HG02588 (cell line): ENCODE measurements around the gene CYP2A7.
"Not testable (repeated sequence)": the region's sequence is repeated elsewhere in the genome, so short reads cannot be mapped to it uniquely, and the experiment has no call there.

Source experiments
- ATAC-seq: cut with Tn5 transposase; IDR thresholded peaks from one replicate; pipeline ENCODE4 v1.9.1; 2021; ENCODE audit warnings: mild to moderate bottlenecking, moderate library complexity; ENCODE audit not compliant: unreplicated experiment

The CYP2A7 gene

GRCh38 chr19:40899964-40900363 is 17.9 kb upstream of the CYP2A7 start:
- not testable (repeated sequence) for ATAC-seq

DNA sequence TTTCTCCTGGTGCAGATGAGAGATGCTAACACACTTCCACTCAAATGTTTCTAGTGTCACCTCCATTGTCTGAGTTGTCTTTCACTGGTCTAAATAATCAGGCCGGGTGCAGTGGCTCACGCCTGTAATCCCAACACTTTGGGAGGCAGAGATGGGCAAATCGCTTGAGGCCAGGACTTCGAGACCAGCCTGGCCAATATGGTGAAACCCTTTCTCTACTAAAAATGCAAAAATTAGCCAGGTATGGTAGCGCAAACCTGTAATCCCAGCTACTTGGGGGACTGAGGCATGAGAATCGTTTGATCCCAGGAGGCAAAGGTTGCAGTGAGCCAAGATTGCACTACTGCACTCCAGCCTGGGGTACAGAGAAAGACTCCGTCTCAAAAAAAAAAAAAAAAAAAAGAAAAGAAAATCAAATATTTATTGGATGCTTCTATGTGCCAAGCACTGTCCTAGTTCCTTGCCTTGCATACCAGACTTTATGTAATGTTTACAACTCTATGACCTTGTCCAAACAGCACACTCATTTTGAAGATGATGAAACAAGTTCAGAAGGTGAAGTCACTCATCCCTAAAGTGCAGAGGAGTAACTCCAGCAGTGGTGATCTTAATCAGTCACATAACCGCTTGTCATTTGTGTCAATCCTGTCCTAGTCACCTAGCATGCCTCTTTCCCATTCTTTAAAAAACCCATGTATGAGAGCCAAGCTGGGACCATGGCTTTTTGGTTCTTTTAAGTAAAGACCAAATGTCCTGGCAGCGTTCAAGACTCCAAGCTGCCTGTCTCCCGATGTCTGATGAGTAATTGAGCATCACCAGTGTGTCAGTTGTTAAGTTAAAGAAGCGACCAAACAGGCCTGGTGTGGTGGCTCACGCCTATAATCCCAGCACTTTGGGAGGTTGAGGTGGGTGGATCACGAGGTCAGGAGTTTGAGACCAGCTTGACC is 15.1 kb upstream of the CYP2A7 start:
- not testable (repeated sequence) for ATAC-seq

GRCh38 chr19:40896418-40896796 is 14.4 kb upstream of the CYP2A7 start:
- no peak for ATAC-seq

DNA sequence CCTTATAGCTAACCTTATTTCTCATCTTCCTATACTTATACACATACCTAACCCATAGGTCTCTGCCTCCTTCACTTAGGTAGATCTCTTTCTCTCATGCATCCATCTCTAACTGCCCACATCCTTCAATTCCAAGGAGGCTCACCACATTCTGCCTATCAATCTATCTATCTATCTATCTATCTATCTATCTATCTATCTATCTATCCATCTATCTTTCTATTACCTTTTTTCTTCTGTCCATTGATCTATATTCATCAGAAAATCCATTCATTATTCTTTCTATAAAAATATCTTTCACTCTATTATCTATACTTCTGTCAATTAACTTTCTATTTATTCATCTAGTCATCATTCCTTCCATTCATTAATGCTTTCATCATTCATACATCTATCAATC is 11.1 kb upstream of the CYP2A7 start:
- no peak for ATAC-seq

GRCh38 chr19:40889366-40889765 is 7.3 kb upstream of the CYP2A7 start:
- no peak for ATAC-seq

- ATAC-seq, result no peak
Observed at GRCh38 chr19:40888191-40888590, 6.2 kb upstream of the CYP2A7 start.

- not testable (repeated sequence) for ATAC-seq
Observed at GRCh38 chr19:40884187-40884931, 2.3 kb upstream of the CYP2A7 start.

DNA sequence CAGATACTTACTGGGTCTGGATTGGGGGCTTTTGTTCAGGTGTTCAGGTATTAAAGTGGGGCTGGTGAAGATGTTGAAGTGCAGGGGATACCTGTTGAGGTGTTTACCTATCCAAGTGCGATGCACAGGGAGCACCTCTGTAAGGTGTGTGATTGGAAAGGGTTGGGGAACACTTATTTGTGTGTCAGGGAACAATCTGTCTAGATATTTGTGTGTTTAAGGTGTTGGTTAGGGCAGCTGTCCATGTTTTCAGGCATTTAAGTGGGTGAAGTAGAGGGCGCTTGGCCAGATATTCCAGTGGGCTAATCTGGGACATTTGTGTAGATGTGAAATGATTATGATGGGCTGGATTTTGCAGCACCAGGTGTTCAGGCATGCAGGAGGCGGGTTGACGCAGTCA is 2.7 kb downstream of the CYP2A7 start:
- not testable (repeated sequence) for ATAC-seq

DNA sequence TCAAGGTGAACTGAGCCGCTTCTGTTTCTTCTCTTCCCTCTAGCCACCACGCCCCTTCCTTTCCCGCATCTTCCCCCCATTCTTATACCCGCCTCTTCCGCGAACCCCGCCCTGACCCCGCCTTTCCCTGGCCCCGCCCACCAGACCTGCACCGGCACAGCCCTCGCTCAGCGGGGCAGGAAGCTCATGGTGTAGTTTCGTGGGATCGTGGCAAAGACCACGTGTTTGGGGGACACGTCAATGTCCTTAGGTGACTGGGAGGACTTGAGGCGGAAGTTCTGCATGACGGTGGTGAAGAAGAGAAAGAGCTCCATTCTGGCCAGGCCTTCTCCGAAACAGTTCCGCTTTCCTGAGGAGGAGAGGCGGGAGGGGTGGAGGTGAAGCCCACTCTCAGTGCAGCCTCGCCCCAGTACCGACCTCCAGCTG is 6.5 kb downstream of the CYP2A7 start:
- ATAC-seq, result not testable (repeated sequence)

DNA sequence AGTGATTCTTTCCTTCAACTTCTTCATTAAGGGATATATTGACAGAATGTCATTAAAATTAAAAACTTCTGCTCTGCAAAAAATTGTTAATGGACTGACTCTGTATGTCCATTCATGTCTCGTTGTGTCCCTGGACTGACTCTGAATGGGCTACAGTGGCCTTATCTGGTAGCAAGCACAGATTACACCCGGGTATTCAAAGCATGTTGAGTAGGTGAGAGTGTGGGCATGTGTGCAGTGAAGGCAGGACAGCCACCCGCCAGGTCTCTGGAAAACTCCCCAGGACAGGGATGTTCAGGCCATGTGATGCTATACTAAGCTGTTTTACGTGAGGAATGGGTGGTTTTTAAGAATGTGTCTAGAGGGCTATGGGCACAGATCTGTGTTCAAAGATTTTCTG is 7.2 kb downstream of the CYP2A7 start:
- ATAC-seq, result not testable (repeated sequence)

DNA sequence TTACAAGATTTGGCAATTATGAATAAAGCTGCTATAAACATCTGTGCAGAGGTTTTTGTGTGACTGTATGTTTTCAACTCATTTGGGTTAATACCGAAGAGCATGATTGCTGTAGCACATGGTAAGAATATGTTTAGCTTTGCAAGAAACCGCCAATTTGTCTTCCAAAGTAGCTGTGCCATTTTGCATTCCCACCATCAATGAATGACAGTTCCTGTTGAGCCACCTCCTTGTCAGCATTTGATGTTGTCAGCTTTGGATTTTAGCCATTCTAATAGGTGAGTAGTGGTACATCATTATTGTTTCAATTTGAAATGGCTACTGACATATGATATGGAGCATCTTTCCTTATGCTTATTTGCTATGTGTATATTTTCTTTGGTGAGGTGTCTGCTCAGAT is 8.2 kb downstream of the CYP2A7 start:
- not testable (repeated sequence) for ATAC-seq

DNA sequence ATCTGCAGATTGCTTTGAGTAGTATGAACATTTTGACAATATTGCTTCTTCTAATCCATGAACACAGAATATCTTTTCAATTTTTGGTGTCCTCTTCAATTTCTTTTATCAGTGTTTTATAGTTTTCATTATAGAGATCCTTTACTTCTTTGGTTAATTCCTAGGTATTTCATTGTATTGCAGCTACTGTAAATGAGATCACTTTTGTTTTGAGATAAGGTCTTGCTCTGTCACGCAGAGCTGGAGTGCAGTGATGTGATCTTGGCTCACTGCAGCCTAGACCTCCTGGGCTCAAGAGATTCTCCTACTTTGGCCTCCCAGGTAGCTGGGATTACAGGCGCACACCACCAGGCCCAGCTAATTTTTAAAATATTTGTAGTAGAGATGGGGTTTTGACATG is 9.8 kb downstream of the CYP2A7 start:
- no peak for ATAC-seq

GRCh38 chr19:40867701-40868100 is 14.3 kb downstream of the CYP2A7 start:
- ATAC-seq, result no peak

GRCh38 chr19:40864739-40865496 is 17.1 kb downstream of the CYP2A7 start:
- not testable (repeated sequence) for ATAC-seq

- ATAC-seq, result no peak
Observed at GRCh38 chr19:40862785-40863184, 19.2 kb downstream of the CYP2A7 start.

DNA sequence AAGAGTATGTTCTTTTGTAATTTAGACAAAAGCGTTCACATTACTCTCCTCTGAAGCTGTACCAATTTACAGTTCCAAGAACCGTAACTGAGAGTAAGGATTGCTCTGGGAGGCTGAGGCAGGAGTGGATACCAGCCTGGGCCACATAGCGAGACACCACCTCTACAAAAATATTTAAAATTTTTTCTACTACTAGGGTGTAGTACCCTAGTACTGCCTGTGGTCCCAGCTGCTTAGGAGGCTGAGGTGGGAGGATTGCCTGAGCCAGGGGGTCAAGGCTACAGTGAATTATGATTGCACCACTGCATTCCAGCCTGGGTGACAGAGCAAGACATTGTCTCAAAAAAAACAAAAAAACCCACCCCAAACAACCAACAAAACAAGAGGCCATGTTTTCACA is 19.7 kb downstream of the CYP2A7 start:
- ATAC-seq, result no peak

DNA sequence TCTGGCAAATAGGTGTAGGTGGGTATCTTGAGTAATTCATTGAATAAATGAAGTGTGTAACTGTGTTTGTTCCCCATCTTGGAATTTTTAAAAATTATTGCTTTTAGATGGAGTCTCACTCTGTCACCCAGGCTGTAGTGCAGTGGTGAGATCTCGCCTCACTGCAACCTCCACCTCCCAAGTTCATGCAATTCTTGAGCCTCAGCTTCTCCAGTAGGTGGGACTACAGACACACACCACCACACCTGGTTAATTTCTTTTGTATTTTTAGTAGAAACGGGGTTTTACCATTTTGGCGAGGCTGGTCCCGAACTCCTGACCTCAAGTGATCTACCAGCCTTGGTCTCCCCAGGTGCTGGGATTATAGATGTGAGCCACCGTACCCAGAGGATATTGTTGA is 23.9 kb downstream of the CYP2A7 start:
- ATAC-seq, result no peak

DNA sequence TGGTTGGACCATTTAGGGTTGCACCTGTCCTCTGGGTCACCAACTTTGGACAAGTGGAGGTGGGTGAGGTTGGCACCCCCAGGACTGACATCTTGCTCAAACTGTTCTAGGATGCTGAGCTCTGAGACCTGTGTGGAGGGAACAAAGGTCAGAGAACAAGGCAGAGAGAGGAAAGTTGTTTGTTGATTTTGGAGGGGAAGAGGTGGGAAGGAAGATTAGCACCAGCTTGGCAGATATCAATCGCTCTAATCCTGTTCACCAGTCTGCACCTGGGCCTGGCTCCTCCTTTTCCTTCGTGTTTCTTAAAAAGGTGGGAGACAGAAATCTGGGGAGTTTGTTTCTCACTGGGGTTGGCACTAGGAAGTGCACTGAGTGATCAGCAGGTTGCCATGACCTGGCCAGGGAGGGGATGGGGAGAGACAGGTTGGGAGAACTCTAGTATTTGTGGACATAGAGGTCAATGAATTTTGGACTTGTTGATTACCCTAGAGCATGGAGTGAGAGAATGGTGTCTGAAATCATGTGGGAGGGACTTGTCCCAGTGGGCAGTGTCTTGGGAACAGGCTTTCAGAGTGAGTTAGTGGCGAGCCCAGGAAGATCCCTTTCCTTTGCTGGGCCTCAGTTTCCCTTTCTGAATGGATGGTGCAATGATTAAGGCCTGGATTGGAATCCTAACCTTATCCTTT is 29.4 kb downstream of the CYP2A7 start:
- not testable (repeated sequence) for ATAC-seq

GRCh38 chr19:40850277-40850676 is 31.8 kb downstream of the CYP2A7 start, which contains the start of gene CYP2A6:
CYP2A6 (minus strand) TSS chr19:40850447; CDS start chr19:40850426, 21 bp downstream.
- ATAC-seq, result not testable (repeated sequence)

DNA sequence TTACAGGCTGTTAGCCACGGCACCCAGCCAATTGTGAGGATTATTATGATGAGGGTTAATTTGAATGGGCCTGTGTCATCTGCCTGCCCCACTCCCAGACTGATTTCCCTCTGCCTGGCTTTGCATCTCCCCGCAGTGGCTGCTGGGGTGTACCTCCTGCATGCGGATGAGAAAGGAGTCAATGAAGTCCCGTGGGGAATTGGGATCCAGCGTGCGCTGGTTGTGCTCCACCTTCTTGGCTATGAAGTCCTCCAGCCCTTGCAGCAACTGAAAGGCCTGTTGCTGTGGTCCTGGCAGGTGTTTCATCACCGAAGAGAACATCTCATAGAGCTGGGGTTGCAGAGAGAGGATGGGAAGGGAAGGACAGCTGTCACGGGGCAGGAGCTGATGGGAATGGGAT is 35.3 kb downstream of the CYP2A7 start:
- not testable (repeated sequence) for ATAC-seq
